Keratinocyte (primary cell): ENCODE measurements around the gene SMIM45.

Experiments
- DNase-seq: peaks from one replicate; pipeline ENCODE4 v3.0.0-alpha.2; 2011; ENCODE audit warnings: low read depth, missing footprints, low spot score
- FAIRE-seq: peaks from 2 replicates; lab custom pipeline; 2011; peaks lifted over from hg19 to GRCh38; lab: Jason Lieb, UNC
- H2AFZ ChIP-seq: 2 replicates; pipeline ENCODE4 v1.6.0; 2012; ENCODE audit warnings: low read length, control low read depth, inconsistent platforms; ENCODE audit not compliant: control insufficient read depth
- H3K27ac ChIP-seq: 2 replicates; pipeline ENCODE4 v1.5.1; 2011; ENCODE audit warnings: low read length; ENCODE audit not compliant: control insufficient read depth, insufficient read depth
- H3K27me3 ChIP-seq: 3 replicates; pipeline ENCODE4 v1.6.0; 2011; ENCODE audit warnings: low read length; ENCODE audit not compliant: control insufficient read depth, insufficient read depth; ENCODE audit errors: extremely low read depth
- H3K36me3 ChIP-seq, 2 experiments: 2 replicates in 1 of 2; 3 replicates in 1 of 2; pipeline ENCODE4 v1.5.1; 2011; ENCODE audit warnings: low read length in 2 of 2, mild to moderate bottlenecking in 1 of 2; ENCODE audit not compliant: control insufficient read depth in 2 of 2, insufficient read depth in 2 of 2; ENCODE audit errors: extremely low read depth in 1 of 2
- H3K4me1 ChIP-seq: 3 replicates; pipeline ENCODE4 v1.5.1; 2011; ENCODE audit warnings: low read length; ENCODE audit not compliant: control insufficient read depth, insufficient read depth; ENCODE audit errors: extremely low read depth
- H3K4me2 ChIP-seq: 3 replicates; pipeline ENCODE4 v1.6.0; 2011; ENCODE audit warnings: low read depth, low read length; ENCODE audit not compliant: control insufficient read depth, insufficient read depth; ENCODE audit errors: extremely low read depth
- H3K4me3 ChIP-seq, 3 experiments: fragments of 200-600 bp in 1 of 3; sonication (generic) in 1 of 3; 2 replicates in 2 of 3; 3 replicates in 1 of 3; pipeline ENCODE4 v1.5.1; 2011 to 2016; ENCODE audit warnings: low read length in 3 of 3, mild to moderate bottlenecking in 3 of 3, control low read depth in 2 of 3, inconsistent platforms in 1 of 3, low read depth in 1 of 3, mixed read lengths in 1 of 3, mixed run types in 1 of 3, moderate library complexity in 1 of 3; ENCODE audit not compliant: control insufficient read depth in 2 of 3, insufficient read depth in 2 of 3; ENCODE audit errors: extremely low read depth in 1 of 3
- H3K79me2 ChIP-seq: 2 replicates; pipeline ENCODE4 v1.6.0; 2012; ENCODE audit warnings: low read length; ENCODE audit not compliant: control insufficient read depth, insufficient read depth
- H3K9ac ChIP-seq: 3 replicates; pipeline ENCODE4 v1.6.0; 2011; ENCODE audit warnings: low read length; ENCODE audit not compliant: control insufficient read depth, insufficient read depth; ENCODE audit errors: extremely low read depth
- H3K9me1 ChIP-seq: 3 replicates; pipeline ENCODE4 v1.6.0; 2011; ENCODE audit warnings: low read length; ENCODE audit not compliant: control insufficient read depth, insufficient read depth; ENCODE audit errors: extremely low read depth
- H3K9me3 ChIP-seq: 2 replicates; pipeline ENCODE4 v1.5.1; 2012; ENCODE audit warnings: low read depth, low read length; ENCODE audit not compliant: control insufficient read depth
- H4K20me1 ChIP-seq: 3 replicates; pipeline ENCODE4 v1.6.0; 2011; ENCODE audit warnings: low read length; ENCODE audit not compliant: control insufficient read depth, insufficient read depth; ENCODE audit errors: extremely low read depth
- CTCF ChIP-seq, 3 experiments: IDR thresholded peaks in 1 of 3; conservative IDR thresholded peaks in 1 of 3; optimal IDR thresholded peaks in 1 of 3; 2 replicates in 2 of 3; 3 replicates in 1 of 3; pipeline versions ENCODE3 to v1.5.1; 2011; ENCODE audit warnings: low read length in 3 of 3, mild to moderate bottlenecking in 3 of 3, moderate library complexity in 2 of 3, control low read depth in 1 of 3, inconsistent platforms in 1 of 3; ENCODE audit not compliant: insufficient read depth in 2 of 3; ENCODE audit errors: extremely low read depth in 1 of 3
- EZH2 ChIP-seq: IDR thresholded peaks from one replicate; pipeline ENCODE4 v1.6.1; 2012; ENCODE audit warnings: inconsistent platforms, mild to moderate bottlenecking, low read length, moderate library complexity
- dilution Hi-C: fragments of 300-500 bp; cut with MboI; formaldehyde crosslinking; loops from one replicate; pipeline ENCODE4 v1.7.0; 2020; ENCODE audit warnings: low sequenced_read_pairs; ENCODE audit not compliant: extremely low pct_ligation_motif_present

The SMIM45 gene

GRCh38 chr22:41931701-41932269 is 20.2 kb upstream of the SMIM45 start:
- no peaks in the 10 kb centered on the region for H3K4me1 ChIP-seq
- no peaks in the 10 kb centered on the region for H4K20me1 ChIP-seq
- DNase-seq (no peak), FAIRE-seq (no peak)
- H3K9me3 ChIP-seq: no peaks in the 10 kb centered on the region
- H3K9me1 ChIP-seq: no peaks in the 10 kb centered on the region
- H3K36me3 ChIP-seq: no peaks in the 10 kb centered on the region
- dilution Hi-C loops: no loop called here
- no peak overlapping the region for H3K27ac ChIP-seq
- no peaks in the 10 kb centered on the region for H3K27me3 ChIP-seq
- H2AFZ ChIP-seq: no peak overlapping the region
- no peak overlapping the region for H3K4me3 ChIP-seq
- no peaks in the 10 kb centered on the region for H3K79me2 ChIP-seq
- TF ChIP-seq CTCF (optimal IDR thresholded peaks at IDR 0.05 in 1 of 3, IDR thresholded peaks at IDR 0.05 in 1 of 3, conservative IDR thresholded peaks at IDR 0.05 in 1 of 3; ENCODE audit: extremely low read depth in 1 of 3, insufficient read depth in 2 of 3, low read length in 3 of 3) (no peak), EZH2 (no peak)
- no peak overlapping the region for H3K4me2 ChIP-seq
- H3K9ac ChIP-seq: no peak overlapping the region

- no peaks in the 10 kb centered on the region for H3K9me1 ChIP-seq
- H4K20me1 ChIP-seq: no peaks in the 10 kb centered on the region
- DNase-seq (no peak), FAIRE-seq (no peak)
- H3K27ac ChIP-seq: no peak overlapping the region
- H3K9ac ChIP-seq: no peak overlapping the region
- dilution Hi-C loops: no loop called here
- no peaks in the 10 kb centered on the region for H3K9me3 ChIP-seq
- H3K4me1 ChIP-seq: no peaks in the 10 kb centered on the region
- H3K4me2 ChIP-seq: no peak overlapping the region
- H3K79me2 ChIP-seq: no peaks in the 10 kb centered on the region
- no peak overlapping the region for H3K4me3 ChIP-seq
- no peak overlapping the region for H2AFZ ChIP-seq
- TF ChIP-seq CTCF (optimal IDR thresholded peaks at IDR 0.05 in 1 of 3, IDR thresholded peaks at IDR 0.05 in 1 of 3, conservative IDR thresholded peaks at IDR 0.05 in 1 of 3; ENCODE audit: extremely low read depth in 1 of 3, insufficient read depth in 2 of 3, low read length in 3 of 3) (no peak), EZH2 (no peak)
- no peaks in the 10 kb centered on the region for H3K27me3 ChIP-seq
- no peaks in the 10 kb centered on the region for H3K36me3 ChIP-seq
Observed at GRCh38 chr22:41932353-41932752, 19.6 kb upstream of the SMIM45 start.
